Vagina (tissue), 2 donors: Measurements from ENCODE around the gene PTPRN. TPM values are rescaled to one million over a fixed set of nuclear protein-coding genes. Genes with fewer than 3 reads are reported as not detected.

Experiments
- DNase-seq, 2 donors: peaks; one replicate each; pipeline ENCODE4 v3.0.0-alpha.2; 2017; ENCODE audit errors: extremely low spot score in 2 of 2
- H3K27ac ChIP-seq: fragments of 200-600 bp; sonication (generic); one replicate; pipeline ENCODE4 v1.5.1; 2019
- H3K27me3 ChIP-seq: fragments of 200-600 bp; sonication (generic); one replicate; pipeline ENCODE4 v1.5.1; 2019
- H3K36me3 ChIP-seq, 2 donors: fragments of 200-600 bp; sonication (generic); one replicate each; pipeline ENCODE4 v1.5.1; 2017 to 2019
- H3K4me1 ChIP-seq: fragments of 200-600 bp; sonication (generic); one replicate; pipeline ENCODE4 v1.5.1; 2019
- H3K4me3 ChIP-seq, 2 donors: fragments of 200-600 bp; sonication (generic); 1 replicate in 1 of 2; 2 replicates in 1 of 2; pipeline ENCODE4 v1.5.1; 2016 to 2019
- H3K9me3 ChIP-seq: fragments of 200-600 bp; sonication (generic); one replicate; pipeline ENCODE4 v1.5.1; 2019
- POLR2A ChIP-seq, 2 donors: fragments of 450-650 bp; IDR thresholded peaks; one replicate each; pipeline ENCODE4 v1.6.1; 2017; ENCODE audit warnings: antibody characterized with exemption in 2 of 2, mild to moderate bottlenecking in 2 of 2, moderate library complexity in 2 of 2
- POLR2AphosphoS5 ChIP-seq, 2 donors: sonication (generic); formaldehyde crosslinking; IDR thresholded peaks; one replicate each; pipeline ENCODE4 v1.9.0; 2017; ENCODE audit warnings: antibody characterized with exemption in 2 of 2, mild to moderate bottlenecking in 2 of 2, low read depth in 1 of 2; ENCODE audit not compliant: insufficient read depth in 1 of 2
- intact Hi-C: fragments of 100-400 bp; cut with DNase I; formaldehyde crosslinking; loops from one replicate; pipeline ENCODE4 v1.15.1; 2023
- total RNA-seq: library from RNA; depleted of rRNA; stranded (reverse); fragments of >200 nt; gene quantifications from one replicate; pipeline ENCODE4 v1.2.3, GENCODE V29; 2016
- TF ChIP-seq, protein P1 (sequence below), 3 experiments: fragments of 450-650 bp in 2 of 3; fragments of 200-600 bp in 1 of 3; sonication (generic) in 1 of 3; IDR thresholded peaks; one replicate each; pipeline ENCODE4 v1.5.1; 2017 to 2019; ENCODE audit warnings: antibody characterized with exemption in 3 of 3, mild to moderate bottlenecking in 2 of 3, moderate library complexity in 2 of 3

PTPRN gene
- total RNA-seq, 1 donor from 2014 or later, result 7.6 TPM

DNA sequence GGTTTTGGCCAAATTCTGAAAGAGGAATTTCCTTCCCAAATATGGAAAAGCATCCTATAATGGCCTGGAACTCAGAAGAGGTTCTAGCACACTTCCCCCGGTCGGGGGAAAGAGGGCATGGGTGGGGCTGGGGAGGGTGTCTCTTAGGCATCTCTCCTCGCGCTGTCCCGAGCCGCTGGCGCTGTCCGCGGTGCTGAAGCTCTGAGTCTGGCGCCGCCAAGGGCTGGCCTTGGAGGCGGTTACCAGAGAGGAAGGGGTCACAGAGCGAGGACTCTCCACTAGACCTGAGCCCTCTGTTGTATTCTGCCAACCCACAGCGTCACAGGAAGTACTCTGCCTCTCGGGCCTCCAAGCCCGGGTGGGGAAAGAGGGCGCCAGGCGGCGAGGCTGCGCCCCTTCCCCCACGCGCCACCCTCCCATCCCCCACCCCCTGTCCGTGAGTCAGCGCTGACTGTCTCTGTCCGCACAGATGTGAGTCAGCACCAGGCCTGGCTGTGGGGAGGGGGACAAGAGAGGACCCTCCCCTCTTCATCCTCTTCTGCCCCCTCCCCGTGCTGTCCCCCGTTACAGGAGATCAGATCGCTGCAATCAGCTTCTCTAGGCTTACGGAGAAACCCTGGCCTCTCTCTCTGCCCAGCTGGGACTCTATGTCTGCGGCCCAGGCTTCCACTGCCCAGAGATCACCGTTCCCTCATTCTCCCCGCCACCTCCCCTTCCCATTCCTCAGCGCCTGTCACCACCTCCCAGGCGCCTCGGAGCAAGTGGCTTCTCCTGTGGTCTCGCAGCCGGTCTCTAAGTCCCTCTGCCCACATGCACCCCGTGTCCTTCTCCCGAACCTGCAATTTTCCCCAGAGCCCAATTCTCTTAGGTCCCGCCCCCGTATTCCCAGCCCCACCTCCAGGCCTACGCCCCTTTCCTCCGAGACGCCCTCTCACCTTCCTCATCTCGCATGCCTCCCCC, 779 bp downstream of the PTPRN start:
- Histone ChIP-seq H3K9me3 (no peaks in the 10 kb centered on the region), H3K27me3 (no peaks in the 10 kb centered on the region), H3K27ac (no peak overlapping the region), H3K4me3 (no peak overlapping the region), H3K36me3 (no peaks in the 10 kb centered on the region), H3K4me1 (no peaks in the 10 kb centered on the region)
- DNase-seq, result no peak
- intact Hi-C loops, result no loop called here
- TF ChIP-seq POLR2AphosphoS5 (IDR thresholded peaks at IDR 0.05; ENCODE audit: insufficient read depth in 1 of 2, low read depth in 1 of 2) (peak in 1 of 2 donors; percentile 19), POLR2A (IDR thresholded peaks at IDR 0.05) (no peak)

DNA sequence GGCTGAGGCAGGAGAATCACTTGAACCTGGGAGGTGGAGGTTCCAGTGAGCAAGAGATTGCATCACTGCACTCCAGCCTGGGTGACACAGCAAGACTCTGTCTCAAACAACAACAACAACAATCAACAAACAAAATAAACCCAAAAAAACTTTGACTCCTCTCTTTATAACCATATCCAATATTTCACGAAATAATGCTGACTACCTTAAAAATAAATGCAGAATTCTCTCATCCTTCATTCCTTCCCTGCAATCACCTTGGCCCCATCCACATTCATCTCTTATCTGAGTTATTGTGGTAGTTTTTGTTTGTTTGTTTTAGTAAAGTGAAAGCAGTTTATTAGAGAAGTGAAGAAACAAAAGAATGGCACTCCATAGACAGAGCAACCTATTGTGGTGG, 3.2 kb downstream of the PTPRN start:
- TF ChIP-seq POLR2A (IDR thresholded peaks at IDR 0.05) (no peak), POLR2AphosphoS5 (IDR thresholded peaks at IDR 0.05; ENCODE audit: insufficient read depth in 1 of 2, low read depth in 1 of 2) (no peak)
- TF ChIP-seq, protein P1, sequence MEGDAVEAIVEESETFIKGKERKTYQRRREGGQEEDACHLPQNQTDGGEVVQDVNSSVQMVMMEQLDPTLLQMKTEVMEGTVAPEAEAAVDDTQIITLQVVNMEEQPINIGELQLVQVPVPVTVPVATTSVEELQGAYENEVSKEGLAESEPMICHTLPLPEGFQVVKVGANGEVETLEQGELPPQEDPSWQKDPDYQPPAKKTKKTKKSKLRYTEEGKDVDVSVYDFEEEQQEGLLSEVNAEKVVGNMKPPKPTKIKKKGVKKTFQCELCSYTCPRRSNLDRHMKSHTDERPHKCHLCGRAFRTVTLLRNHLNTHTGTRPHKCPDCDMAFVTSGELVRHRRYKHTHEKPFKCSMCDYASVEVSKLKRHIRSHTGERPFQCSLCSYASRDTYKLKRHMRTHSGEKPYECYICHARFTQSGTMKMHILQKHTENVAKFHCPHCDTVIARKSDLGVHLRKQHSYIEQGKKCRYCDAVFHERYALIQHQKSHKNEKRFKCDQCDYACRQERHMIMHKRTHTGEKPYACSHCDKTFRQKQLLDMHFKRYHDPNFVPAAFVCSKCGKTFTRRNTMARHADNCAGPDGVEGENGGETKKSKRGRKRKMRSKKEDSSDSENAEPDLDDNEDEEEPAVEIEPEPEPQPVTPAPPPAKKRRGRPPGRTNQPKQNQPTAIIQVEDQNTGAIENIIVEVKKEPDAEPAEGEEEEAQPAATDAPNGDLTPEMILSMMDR (IDR thresholded peaks at IDR 0.05), result no peak
- no peaks in the 10 kb centered on the region for H3K36me3 ChIP-seq
- no peaks in the 10 kb centered on the region for H3K27me3 ChIP-seq
- intact Hi-C loops, result no loop called here
- no peak overlapping the region for H3K27ac ChIP-seq
- no peak for DNase-seq
- H3K4me1 ChIP-seq, result no peaks in the 10 kb centered on the region
- H3K4me3 ChIP-seq, result no peak overlapping the region
- H3K9me3 ChIP-seq, result no peaks in the 10 kb centered on the region

DNA sequence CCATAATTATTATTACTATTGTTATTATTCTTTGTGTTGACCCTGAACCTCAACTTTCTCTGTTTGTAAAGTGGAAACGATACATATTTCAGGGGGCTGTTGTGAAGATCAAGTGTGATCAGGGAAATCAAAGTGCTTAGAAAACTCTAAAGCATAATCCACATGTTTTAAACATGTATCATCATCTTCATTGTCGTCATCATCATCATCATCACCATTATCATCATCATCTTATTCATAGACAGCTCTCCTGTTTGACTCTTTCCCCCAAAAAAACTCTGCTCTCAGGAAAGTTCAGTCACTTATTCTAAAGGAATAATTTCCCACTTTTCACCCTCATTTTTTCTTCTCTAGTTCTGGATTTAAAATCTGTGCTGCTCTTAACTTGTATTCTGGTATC, 5.0 kb downstream of the PTPRN start:
- H3K27me3 ChIP-seq, result no peaks in the 10 kb centered on the region
- H3K9me3 ChIP-seq, result no peaks in the 10 kb centered on the region
- H3K36me3 ChIP-seq, result no peaks in the 10 kb centered on the region
- no peak for DNase-seq
- H3K4me1 ChIP-seq, result no peaks in the 10 kb centered on the region
- intact Hi-C loops, result no loop called here
- H3K4me3 ChIP-seq, result no peak overlapping the region
- TF ChIP-seq POLR2A (IDR thresholded peaks at IDR 0.05), result no peak
- TF ChIP-seq, protein P1 (IDR thresholded peaks at IDR 0.05), result no peak
- TF ChIP-seq POLR2AphosphoS5 (IDR thresholded peaks at IDR 0.05; ENCODE audit: insufficient read depth in 1 of 2, low read depth in 1 of 2), result no peak
- no peak overlapping the region for H3K27ac ChIP-seq

DNA sequence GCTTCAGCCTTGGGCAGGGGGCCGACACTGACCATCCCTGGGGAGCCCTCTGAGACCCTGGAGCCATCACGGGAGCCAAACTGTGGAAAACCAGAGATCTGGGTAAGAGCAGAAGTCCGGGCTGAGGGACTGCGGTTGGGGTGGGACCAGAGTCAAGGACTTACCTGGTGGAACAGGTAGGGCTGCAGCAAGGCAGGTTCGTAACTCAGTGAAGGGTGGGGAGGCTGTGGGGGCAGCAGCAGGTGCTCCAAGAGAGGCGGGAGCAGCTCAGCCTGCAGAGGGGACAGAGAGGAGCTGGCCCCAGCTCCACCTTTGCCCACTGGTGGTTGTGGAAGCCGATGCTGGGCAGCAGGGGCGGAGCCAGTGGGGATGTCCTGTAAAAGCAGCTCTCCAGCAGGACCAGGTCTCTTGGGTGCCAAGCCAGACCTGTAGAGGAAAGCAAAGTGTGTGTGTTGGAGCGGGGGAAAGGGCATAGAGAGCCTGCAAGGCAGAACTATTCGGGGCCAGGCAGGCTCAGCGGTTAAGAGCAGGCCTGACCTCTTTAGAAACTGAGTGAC, 6.7 kb downstream of the PTPRN start:
- no peak for DNase-seq
- Histone ChIP-seq H3K9me3 (no peaks in the 10 kb centered on the region), H3K27me3 (no peaks in the 10 kb centered on the region), H3K36me3 (no peaks in the 10 kb centered on the region), H3K4me1 (no peaks in the 10 kb centered on the region), H3K4me3 (no peak overlapping the region), H3K27ac (no peak overlapping the region)
- intact Hi-C loops, result no loop called here
- TF ChIP-seq POLR2AphosphoS5 (IDR thresholded peaks at IDR 0.05; ENCODE audit: insufficient read depth in 1 of 2, low read depth in 1 of 2) (no peak), POLR2A (IDR thresholded peaks at IDR 0.05) (no peak)

DNA sequence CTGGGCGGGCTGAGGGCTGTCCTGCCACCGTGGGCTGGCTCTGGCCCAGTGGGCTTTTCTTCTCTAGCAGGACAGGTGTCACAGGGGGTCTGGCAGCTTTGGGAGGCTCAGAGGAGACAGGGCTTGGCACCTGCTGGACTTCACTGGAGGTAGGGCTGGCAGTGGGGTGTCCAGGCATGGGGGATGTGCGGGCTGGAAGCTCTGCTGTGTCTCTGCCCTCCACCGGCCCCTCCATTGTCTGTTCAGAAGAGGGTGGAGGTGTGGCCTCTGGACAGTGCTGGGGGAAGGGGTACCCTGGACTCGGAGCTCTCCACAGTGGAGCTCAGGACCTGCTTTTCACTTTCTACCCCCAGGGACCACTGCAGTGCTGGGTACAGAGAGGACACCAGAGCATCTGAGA, 9.2 kb downstream of the PTPRN start:
- H3K36me3 ChIP-seq, result no peaks in the 10 kb centered on the region
- H3K27ac ChIP-seq, result no peak overlapping the region
- intact Hi-C loops, result no loop called here
- no peak for DNase-seq
- TF ChIP-seq, protein P1 (IDR thresholded peaks at IDR 0.05), result no peak
- no peaks in the 10 kb centered on the region for H3K9me3 ChIP-seq
- H3K27me3 ChIP-seq, result no peaks in the 10 kb centered on the region
- no peaks in the 10 kb centered on the region for H3K4me1 ChIP-seq
- no peak overlapping the region for H3K4me3 ChIP-seq

DNA sequence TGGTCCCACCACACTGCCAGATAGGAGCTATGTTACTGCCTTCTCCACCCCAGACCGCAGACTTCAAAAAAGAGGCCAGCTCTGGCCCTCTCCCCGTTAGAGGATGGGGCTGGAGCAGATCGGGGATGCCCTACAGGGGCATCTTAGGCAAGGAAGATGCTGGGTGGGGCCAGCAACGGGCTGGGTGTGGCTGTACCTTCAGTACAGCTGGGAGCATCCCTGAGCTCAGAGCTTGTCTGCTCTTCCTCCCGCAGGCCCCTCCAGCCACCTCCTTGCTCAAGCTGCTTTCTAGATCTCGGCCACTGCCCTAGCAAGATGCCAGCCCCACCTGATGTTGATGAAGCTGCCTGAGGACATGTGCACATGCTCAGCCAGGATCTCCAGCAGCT, 9.8 kb downstream of the PTPRN start:
- Histone ChIP-seq H3K4me3 (no peak overlapping the region), H3K9me3 (no peaks in the 10 kb centered on the region), H3K4me1 (no peaks in the 10 kb centered on the region), H3K36me3 (no peaks in the 10 kb centered on the region), H3K27me3 (no peaks in the 10 kb centered on the region), H3K27ac (no peak overlapping the region)
- DNase-seq, result no peak
- intact Hi-C loops, result loop anchor here (5.0 kb wide), 1 partner anchor 132 kb away; no protein-coding TSS in a partner anchor
- TF ChIP-seq POLR2A (IDR thresholded peaks at IDR 0.05) (no peak), POLR2AphosphoS5 (IDR thresholded peaks at IDR 0.05; ENCODE audit: insufficient read depth in 1 of 2, low read depth in 1 of 2) (no peak)
- TF ChIP-seq, protein P1 (IDR thresholded peaks at IDR 0.05), result no peak
